Endothelial cell of umbilical vein (primary cell): Measurements from ENCODE around the gene EXOC6B. TPM values are rescaled to one million over a fixed set of nuclear protein-coding genes. Genes with fewer than 3 reads are reported as not detected.

Experiments
- BruUV-seq: library from RNA; stranded (reverse); fragments of 400-500 nt; replicated peaks from 2 replicates; lab custom pipeline; 2021; lab: Mats Ljungman, UMichigan
- CTCF ChIA-PET: fragments of 300-600, 350-600 bp; sonication (Branson Sonifier 250); formaldehyde crosslinking; loops from one replicate; lab custom pipeline; 2021; ENCODE audit warnings: antibody characterized with exemption, inconsistent platforms; lab: Charles Lee
- POLR2A ChIA-PET: fragments of 300-600, 350-600 bp; sonication (Branson Sonifier 250); formaldehyde crosslinking; loops from one replicate; lab custom pipeline; 2021; ENCODE audit warnings: antibody characterized with exemption, inconsistent platforms; lab: Charles Lee
- DNase-seq: peaks from one replicate; pipeline ENCODE4 v3.0.0-alpha.2; 2011; ENCODE audit warnings: low read depth, low spot score
- FAIRE-seq: peaks from 2 replicates; lab custom pipeline; 2011; peaks lifted over from hg19 to GRCh38; lab: Jason Lieb, UNC
- H2AFZ ChIP-seq: 2 replicates; pipeline ENCODE4 v1.6.0; 2012; ENCODE audit warnings: low read depth, low read length, control low read depth, inconsistent platforms
- H3K27ac ChIP-seq: 2 replicates; pipeline ENCODE4 v1.5.1; 2011; ENCODE audit warnings: low read depth, mild to moderate bottlenecking, control low read depth, low read length, moderate library complexity; ENCODE audit not compliant: insufficient read depth
- H3K27me3 ChIP-seq, 2 experiments: 2 replicates each; pipeline versions ENCODE4 v1.6.0 to v1.6.1; 2011; ENCODE audit warnings: low read length in 2 of 2, mixed read lengths in 1 of 2; ENCODE audit not compliant: control insufficient read depth in 2 of 2, insufficient read depth in 2 of 2
- H3K36me3 ChIP-seq, 2 experiments: 2 replicates in 1 of 2; 3 replicates in 1 of 2; pipeline ENCODE4 v1.5.1; 2011; ENCODE audit warnings: low read length in 2 of 2, mild to moderate bottlenecking in 1 of 2, moderate library complexity in 1 of 2; ENCODE audit not compliant: control insufficient read depth in 2 of 2, insufficient read depth in 2 of 2; ENCODE audit errors: extremely low read depth in 1 of 2
- H3K4me1 ChIP-seq: 3 replicates; pipeline ENCODE4 v1.5.1; 2011; ENCODE audit warnings: mild to moderate bottlenecking, low read length; ENCODE audit not compliant: control insufficient read depth, insufficient read depth; ENCODE audit errors: extremely low read depth
- H3K4me2 ChIP-seq: 2 replicates; pipeline ENCODE4 v1.6.1; 2011; ENCODE audit warnings: low read length, control low read depth, mixed read lengths; ENCODE audit not compliant: insufficient read depth
- H3K4me3 ChIP-seq, 3 experiments: fragments of 200-600 bp in 1 of 3; sonication (generic), shearing (Covaris generic) in 1 of 3; replicated peaks in 1 of 3; 2 replicates each; pipeline ENCODE4 v1.5.1; 2011 to 2016; ENCODE audit warnings: control low read depth in 3 of 3, low read length in 3 of 3, mild to moderate bottlenecking in 2 of 3, inconsistent platforms in 1 of 3, low read depth in 1 of 3, moderate library complexity in 1 of 3; ENCODE audit not compliant: insufficient read depth in 1 of 3
- H3K79me2 ChIP-seq: 2 replicates; pipeline ENCODE4 v1.6.0; 2012; ENCODE audit warnings: low read length, inconsistent platforms; ENCODE audit not compliant: control insufficient read depth, insufficient read depth
- H3K9ac ChIP-seq: replicated peaks from 2 replicates; pipeline ENCODE3; 2011; ENCODE audit warnings: low read length, control low read depth; ENCODE audit not compliant: insufficient read depth; ENCODE audit errors: extremely low read depth
- H3K9me1 ChIP-seq: replicated peaks from 3 replicates; pipeline ENCODE4 v1.6.0; 2011; ENCODE audit warnings: mild to moderate bottlenecking, low read length; ENCODE audit not compliant: control insufficient read depth, insufficient read depth; ENCODE audit errors: extremely low read depth
- H3K9me3 ChIP-seq: replicated peaks from 2 replicates; pipeline ENCODE4 v1.5.1; 2012; ENCODE audit warnings: low read length, inconsistent platforms; ENCODE audit not compliant: control insufficient read depth, insufficient read depth
- H4K20me1 ChIP-seq: replicated peaks from 2 replicates; pipeline ENCODE3; 2011; ENCODE audit warnings: mild to moderate bottlenecking, low read length; ENCODE audit not compliant: control insufficient read depth, insufficient read depth; ENCODE audit errors: extremely low read depth
- EZH2 ChIP-seq: IDR thresholded peaks from 2 replicates; pipeline ENCODE4 v1.6.1; 2012; ENCODE audit warnings: borderline replicate concordance, low read depth, mild to moderate bottlenecking, moderate library complexity, low read length, inconsistent platforms; ENCODE audit not compliant: severe bottlenecking
- FOS ChIP-seq: IDR thresholded peaks from 2 replicates; pipeline ENCODE4 v1.6.1; 2011; ENCODE audit warnings: mild to moderate bottlenecking, low read length, moderate library complexity, borderline replicate concordance; ENCODE audit not compliant: insufficient read depth
- GATA2 ChIP-seq: IDR thresholded peaks from 2 replicates; pipeline ENCODE4 v1.7.0; 2011; ENCODE audit warnings: low read depth, mild to moderate bottlenecking, moderate library complexity, mixed read lengths, low read length; ENCODE audit not compliant: insufficient read length, insufficient read depth
- JUN ChIP-seq: IDR thresholded peaks from 2 replicates; pipeline ENCODE4 v1.6.1; 2011; ENCODE audit warnings: borderline replicate concordance, low read depth; ENCODE audit not compliant: insufficient read length, insufficient read depth
- MYC ChIP-seq: IDR thresholded peaks from one replicate; pipeline ENCODE4 v1.6.1; 2011; ENCODE audit warnings: mild to moderate bottlenecking, low read depth, low read length
- POLR2A ChIP-seq: IDR thresholded peaks from 2 replicates; pipeline ENCODE4 v1.6.1; 2012; ENCODE audit warnings: low read depth, mild to moderate bottlenecking, control low read depth, low read length
- POLR2AphosphoS5 ChIP-seq: IDR thresholded peaks from 2 replicates; pipeline ENCODE4 v1.6.1; 2012; ENCODE audit warnings: low read depth, mild to moderate bottlenecking, control low read depth, low read length, moderate library complexity; ENCODE audit not compliant: insufficient read depth
- dilution Hi-C: fragments of 300-500 bp; cut with MboI; formaldehyde crosslinking; loops from one replicate; pipeline ENCODE4 v1.15.0; 2019; ENCODE audit warnings: low sequenced_read_pairs; ENCODE audit not compliant: extremely low pct_ligation_motif_present
- intact Hi-C: fragments of 100-400 bp; cut with micrococcal nuclease; formaldehyde crosslinking; loops from one replicate; pipeline ENCODE4 v1.10.0; 2022
- polyA plus RNA-seq, 4 experiments: library from polyadenylated mRNA; depleted of rRNA in 3 of 4; stranded (reverse) in 3 of 4; unstranded in 1 of 4; fragments of >200 nt; gene quantifications; 2 replicates each; pipeline versions ENCODE4 v1.2.1 to v1.2.3, GENCODE V29; 2011 to 2012; ENCODE audit warnings: missing spikeins in 1 of 4
- total RNA-seq: library from RNA; stranded (reverse); gene quantifications from 2 replicates; pipeline ENCODE4 v1.2.3, GENCODE V29; 2021
- TF ChIP-seq, protein P1 (sequence below): IDR thresholded peaks from 2 replicates; pipeline ENCODE4 v1.6.1; 2011; ENCODE audit not compliant: insufficient read depth, insufficient read length
- TF ChIP-seq, protein P2 (sequence below), 2 donors: IDR thresholded peaks; 1 replicate in 1 of 2; 2 replicates in 1 of 2; pipeline ENCODE4 v1.5.1; 2011; ENCODE audit warnings: low read length in 2 of 2, mild to moderate bottlenecking in 2 of 2, moderate library complexity in 2 of 2, control low read depth in 1 of 2, inconsistent platforms in 1 of 2, low read depth in 1 of 2; ENCODE audit not compliant: insufficient read depth in 1 of 2; ENCODE audit errors: extremely low read depth in 1 of 2

The EXOC6B gene
- total and polyA plus RNA-seq, 2 donors (not counting 3 experiments of a cell fraction or from before 2014, with no cell fraction given), result 10.8 to 34.8 TPM

DNA sequence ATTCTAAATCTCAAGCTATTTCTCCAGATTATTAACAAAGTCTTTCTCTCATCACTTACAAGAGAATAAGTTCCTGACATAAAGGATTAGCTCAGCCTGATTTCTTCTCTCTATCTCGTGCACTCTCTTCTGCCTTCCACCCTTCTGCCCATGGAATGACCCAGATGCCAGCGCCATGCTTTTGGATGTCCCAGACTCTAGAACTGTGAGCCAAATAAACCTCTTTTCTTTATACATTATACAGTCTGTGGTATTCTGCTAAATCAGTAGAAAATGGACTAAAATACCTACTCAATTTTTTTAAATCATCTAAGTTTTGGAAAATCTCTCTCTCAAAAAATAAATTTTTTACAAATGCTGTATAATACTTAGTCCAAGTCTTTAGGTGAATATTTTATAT lies 218.6 kb downstream of the EXOC6B start:
- POLR2A ChIA-PET, result no interaction called here
- dilution Hi-C loops, result no loop called here

More for the DNA sequence above, 218.6 kb downstream of the EXOC6B start:
- CTCF ChIA-PET, result interaction anchor here (1.1 to 2.6 kb wide), 7 partner anchors 14 to 176 kb away, joined by 3 to 14 read pairs (median 6); no protein-coding TSS in a partner anchor
- H3K9me1 ChIP-seq, result peaks cover 2% of the 10 kb centered on the region
- DNase-seq, result no peak
- no peaks in the 10 kb centered on the region for H4K20me1 ChIP-seq
- H3K36me3 ChIP-seq, result no peaks in the 10 kb centered on the region
- no TSS peak for BruUV-seq
- H2AFZ ChIP-seq, result no peak overlapping the region
- H3K79me2 ChIP-seq, result no peaks in the 10 kb centered on the region
- no peak overlapping the region for H3K9ac ChIP-seq
- H3K4me1 ChIP-seq, result no peaks in the 10 kb centered on the region
- intact Hi-C loops, result loop anchor here (10.0 kb wide), 1 partner anchor 258 kb away; no protein-coding TSS in a partner anchor
- TF ChIP-seq POLR2A, result no peak
- no peak for TF ChIP-seq MYC
- TF ChIP-seq, protein P1, sequence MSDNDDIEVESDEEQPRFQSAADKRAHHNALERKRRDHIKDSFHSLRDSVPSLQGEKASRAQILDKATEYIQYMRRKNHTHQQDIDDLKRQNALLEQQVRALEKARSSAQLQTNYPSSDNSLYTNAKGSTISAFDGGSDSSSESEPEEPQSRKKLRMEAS, result no peak
- no peak for TF ChIP-seq POLR2AphosphoS5
- TF ChIP-seq, protein P2, sequence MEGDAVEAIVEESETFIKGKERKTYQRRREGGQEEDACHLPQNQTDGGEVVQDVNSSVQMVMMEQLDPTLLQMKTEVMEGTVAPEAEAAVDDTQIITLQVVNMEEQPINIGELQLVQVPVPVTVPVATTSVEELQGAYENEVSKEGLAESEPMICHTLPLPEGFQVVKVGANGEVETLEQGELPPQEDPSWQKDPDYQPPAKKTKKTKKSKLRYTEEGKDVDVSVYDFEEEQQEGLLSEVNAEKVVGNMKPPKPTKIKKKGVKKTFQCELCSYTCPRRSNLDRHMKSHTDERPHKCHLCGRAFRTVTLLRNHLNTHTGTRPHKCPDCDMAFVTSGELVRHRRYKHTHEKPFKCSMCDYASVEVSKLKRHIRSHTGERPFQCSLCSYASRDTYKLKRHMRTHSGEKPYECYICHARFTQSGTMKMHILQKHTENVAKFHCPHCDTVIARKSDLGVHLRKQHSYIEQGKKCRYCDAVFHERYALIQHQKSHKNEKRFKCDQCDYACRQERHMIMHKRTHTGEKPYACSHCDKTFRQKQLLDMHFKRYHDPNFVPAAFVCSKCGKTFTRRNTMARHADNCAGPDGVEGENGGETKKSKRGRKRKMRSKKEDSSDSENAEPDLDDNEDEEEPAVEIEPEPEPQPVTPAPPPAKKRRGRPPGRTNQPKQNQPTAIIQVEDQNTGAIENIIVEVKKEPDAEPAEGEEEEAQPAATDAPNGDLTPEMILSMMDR (IDR thresholded peaks at IDR 0.05; ENCODE audit: extremely low read depth in 1 of 2, insufficient read depth in 1 of 2, low read depth in 1 of 2, low read length in 2 of 2), result no peak
- no peak for TF ChIP-seq JUN
- no peak for TF ChIP-seq FOS
- TF ChIP-seq EZH2, result no peak
- no peak for TF ChIP-seq GATA2
- no peak overlapping the region for H3K4me3 ChIP-seq
- no peaks in the 10 kb centered on the region for H3K9me3 ChIP-seq
- no peaks in the 10 kb centered on the region for H3K27me3 ChIP-seq
- FAIRE-seq, result no peak
- no peak overlapping the region for H3K27ac ChIP-seq
- no peak overlapping the region for H3K4me2 ChIP-seq
